ENCODE measurements around the gene RHOD.

RHOD gene

DNA sequence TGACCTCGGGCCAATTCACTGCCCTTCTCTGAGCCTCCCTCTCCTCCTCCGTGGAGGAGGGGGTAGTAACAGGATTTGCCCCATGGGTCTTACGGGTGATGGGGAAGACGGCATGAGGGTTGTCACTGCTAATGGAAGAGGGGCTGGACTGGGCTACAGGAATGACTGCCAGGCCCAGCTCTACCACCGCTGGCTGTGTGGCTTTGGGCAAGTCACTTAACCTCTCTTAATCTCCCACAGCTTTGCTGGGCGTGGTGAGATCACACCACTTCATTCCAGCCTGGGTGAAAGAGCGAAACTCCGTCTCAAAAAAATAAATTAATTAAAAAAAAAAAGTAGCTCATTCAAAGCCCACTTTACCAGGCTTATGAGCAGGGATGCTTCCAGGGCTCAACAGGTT, 30.9 kb upstream of the RHOD start:
- H3K4me3 ChIP-seq (ENCODE audit: low read length): no peak overlapping the region
- TF ChIP-seq ZNF274 (IDR thresholded peaks at IDR 0.05; ENCODE audit: low read depth, low read length): no peak

DNA sequence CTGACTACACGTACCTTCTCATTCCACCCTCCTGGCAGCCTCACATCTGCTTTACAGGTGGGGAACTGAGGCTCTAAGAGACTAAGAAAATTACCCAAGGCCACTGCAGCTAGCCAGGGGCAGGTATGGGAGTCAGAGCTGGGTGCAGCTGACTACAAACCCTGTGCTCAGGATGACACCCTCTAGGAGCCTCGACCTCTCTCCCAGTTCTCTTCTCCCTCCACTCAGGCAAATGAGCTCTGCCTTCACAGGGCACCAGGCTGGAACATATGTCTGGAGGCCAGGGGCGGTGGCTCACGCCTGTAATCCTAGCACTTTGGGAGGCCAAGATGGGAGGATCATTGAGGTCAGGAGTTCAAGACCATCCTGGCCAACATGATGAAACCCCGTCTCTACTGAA, 29.7 kb upstream of the RHOD start:
- no peak overlapping the region for H3K4me3 ChIP-seq (ENCODE audit: low read length)
- TF ChIP-seq ZNF274 (IDR thresholded peaks at IDR 0.05; ENCODE audit: low read depth, low read length): no peak

DNA sequence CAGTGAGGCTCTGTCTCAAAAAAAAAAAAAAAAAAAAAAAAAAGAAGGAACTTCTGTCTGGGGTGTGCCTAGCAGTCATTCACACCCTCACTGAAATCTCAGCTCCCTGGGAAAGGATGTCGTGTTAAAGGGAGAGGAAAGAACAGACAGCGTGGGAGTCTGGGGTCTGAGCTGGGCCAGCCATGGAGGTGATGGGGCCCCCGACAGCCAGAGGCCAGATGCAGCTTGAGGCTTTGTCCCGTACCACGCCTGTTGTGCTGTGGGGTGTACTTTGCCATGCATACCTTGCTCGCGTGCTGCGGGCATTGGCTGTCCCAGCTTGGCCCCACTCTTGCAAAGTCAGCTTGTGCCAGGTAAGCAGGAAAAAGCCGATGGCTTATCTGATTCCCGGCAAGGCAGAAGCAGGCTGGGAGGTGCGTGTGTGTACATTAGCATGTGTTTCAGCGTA, 29.1 kb upstream of the RHOD start:
- H3K4me3 ChIP-seq (ENCODE audit: low read length): no peak overlapping the region
- TF ChIP-seq ZNF274 (IDR thresholded peaks at IDR 0.05; ENCODE audit: low read depth, low read length): no peak

DNA sequence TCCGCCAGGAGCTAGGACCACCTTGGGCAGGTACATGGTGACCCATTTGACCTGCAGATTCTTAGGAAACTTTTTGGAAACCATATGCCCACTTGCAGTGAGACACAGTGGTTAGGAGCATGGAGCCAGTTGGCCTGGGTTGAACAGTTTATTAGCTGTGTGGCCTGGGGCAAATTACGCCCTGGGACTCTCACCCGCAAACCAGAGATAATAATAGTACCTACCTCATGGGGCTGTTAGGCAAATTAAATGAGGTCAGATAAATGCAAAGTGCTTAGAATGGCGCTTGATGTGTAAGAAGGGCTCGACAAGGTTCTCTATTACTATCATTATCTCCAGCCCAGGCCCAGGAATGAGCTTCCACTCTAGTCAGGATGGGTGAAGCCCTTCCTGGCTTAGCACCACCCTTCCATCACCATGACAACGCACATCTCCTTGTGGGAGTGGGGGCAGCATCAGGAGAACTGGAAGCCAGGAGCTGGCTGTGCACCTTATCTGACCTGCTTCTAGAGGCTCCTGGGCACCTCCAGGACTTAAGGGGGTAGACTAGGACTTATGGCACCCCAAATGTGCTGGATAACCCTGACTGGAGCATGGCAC, 28.6 kb upstream of the RHOD start:
- no peak for TF ChIP-seq ZNF274 (IDR thresholded peaks at IDR 0.05; ENCODE audit: low read depth, low read length)
- no peak overlapping the region for H3K4me3 ChIP-seq (ENCODE audit: low read length)

DNA sequence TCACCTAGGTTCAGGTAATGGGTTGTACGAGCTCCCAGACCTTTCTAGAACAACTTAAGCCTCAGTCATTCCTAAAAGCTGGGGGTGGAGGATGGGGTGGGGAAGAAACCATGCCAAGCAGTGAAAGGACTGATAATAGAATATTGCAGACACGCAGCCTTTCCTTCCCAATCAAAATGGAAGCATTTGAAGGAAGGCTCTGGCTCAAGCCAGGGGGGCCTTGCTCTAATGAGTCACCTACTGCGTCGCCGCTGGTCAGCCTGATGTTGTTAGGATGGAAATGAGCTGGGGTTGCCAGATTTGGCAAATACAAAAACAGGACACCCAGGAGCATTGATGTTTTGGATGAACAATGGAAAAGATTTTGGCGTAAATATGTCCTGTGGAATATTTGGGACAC, 27.5 kb upstream of the RHOD start:
- TF ChIP-seq ZNF274 (IDR thresholded peaks at IDR 0.05; ENCODE audit: low read depth, low read length): no peak
- H3K4me3 ChIP-seq (ENCODE audit: low read length): no peak overlapping the region

DNA sequence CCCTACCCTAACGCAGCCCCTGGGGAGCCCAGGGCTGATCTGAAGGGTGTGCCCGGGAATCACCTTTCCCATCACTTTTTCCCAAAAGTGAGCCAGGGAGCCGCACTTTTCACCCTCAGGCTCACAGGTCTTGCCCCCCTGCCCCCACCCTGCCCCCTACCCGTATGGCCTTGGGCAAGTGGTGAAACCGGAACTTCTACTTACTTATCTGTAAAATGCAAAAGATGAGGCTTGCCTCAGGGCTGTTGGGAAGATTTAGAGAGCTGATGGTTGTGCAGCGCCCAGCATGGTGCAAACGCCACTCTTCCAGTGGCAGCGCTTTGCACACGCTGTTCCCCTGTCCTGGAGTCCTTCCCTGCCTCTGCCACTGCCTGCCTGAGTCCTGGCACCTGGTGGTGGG, 25.7 kb upstream of the RHOD start:
- no peak for TF ChIP-seq ZNF274 (IDR thresholded peaks at IDR 0.05; ENCODE audit: low read depth, low read length)

DNA sequence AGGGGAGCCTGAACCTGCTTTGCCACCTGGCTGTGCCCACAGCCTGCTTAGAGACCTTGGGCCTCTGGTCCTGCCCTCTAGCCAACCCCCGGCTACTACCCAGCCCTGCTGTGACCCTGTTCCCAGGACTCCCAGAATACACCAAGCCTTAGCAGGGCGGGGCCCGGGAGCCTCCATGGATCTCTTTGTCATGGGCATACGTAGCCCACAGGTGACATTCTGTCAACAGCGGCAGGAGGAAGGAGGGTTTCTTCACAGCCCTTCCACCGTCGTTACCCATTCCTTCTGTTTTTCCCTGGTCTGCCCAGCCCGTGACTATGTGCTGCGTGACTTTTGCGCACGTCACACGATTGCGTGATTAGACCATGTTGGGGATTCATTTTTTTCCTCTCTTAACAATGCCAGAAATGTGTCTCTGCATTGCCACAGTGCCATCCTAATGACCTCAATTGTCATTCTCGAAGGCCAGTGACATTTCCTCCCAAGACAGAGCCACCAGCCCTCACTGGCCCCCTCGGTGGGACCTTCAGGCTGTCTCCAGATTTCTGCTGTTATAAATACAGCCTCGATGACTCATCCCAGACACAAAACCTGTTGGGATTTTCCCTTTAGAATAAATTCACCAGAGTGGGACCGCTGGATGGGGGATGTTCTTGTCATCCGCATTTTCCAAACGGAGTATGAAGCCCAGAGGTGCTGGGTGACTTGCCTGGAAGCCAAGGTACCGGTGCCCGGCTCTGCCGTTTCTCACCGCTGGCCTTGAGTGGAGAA, 24.7 kb upstream of the RHOD start:
- no peak overlapping the region for H3K4me3 ChIP-seq (ENCODE audit: low read length)
- TF ChIP-seq ZNF274 (IDR thresholded peaks at IDR 0.05; ENCODE audit: low read depth, low read length): no peak

More for the DNA sequence above, 25.7 kb upstream of the RHOD start:
- no peak overlapping the region for H3K4me3 ChIP-seq (ENCODE audit: low read length)

DNA sequence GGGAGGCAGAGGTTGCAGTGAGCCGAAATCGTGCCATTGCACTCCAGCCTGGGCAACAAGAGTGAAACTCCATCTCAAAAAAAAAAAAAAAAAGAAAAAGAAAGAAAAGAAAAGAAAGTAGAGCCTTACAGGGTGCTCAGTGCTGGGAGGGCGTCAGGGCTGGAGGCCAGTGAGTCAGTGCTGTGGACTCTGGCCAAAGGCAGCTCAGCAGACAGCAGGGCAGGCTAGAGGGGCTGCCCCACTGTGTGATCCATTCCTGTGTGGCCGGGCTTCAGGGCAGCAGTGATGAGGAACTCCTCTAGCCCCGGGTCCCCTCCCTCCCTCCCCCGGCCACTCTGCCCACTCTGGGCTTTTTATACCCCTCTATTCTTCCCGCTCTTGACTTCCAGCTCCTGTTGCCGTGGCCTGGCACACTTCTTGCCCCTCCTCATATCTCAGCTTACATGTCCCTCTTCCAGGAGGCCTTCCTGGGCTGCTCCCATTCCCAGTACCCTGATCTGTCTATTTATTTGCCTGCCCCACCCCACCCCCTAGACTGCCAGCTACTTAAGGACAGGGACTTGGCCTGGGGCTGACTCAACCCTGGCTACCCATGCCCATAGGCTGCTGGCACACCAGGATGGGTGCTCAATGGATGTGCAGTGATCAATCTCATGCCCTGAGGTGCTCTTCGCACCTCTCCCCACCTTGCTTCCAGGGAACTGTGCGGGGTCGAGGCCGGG, 23.7 kb upstream of the RHOD start:
- TF ChIP-seq ZNF274 (IDR thresholded peaks at IDR 0.05; ENCODE audit: low read depth, low read length): no peak
- no peak overlapping the region for H3K4me3 ChIP-seq (ENCODE audit: low read length)

DNA sequence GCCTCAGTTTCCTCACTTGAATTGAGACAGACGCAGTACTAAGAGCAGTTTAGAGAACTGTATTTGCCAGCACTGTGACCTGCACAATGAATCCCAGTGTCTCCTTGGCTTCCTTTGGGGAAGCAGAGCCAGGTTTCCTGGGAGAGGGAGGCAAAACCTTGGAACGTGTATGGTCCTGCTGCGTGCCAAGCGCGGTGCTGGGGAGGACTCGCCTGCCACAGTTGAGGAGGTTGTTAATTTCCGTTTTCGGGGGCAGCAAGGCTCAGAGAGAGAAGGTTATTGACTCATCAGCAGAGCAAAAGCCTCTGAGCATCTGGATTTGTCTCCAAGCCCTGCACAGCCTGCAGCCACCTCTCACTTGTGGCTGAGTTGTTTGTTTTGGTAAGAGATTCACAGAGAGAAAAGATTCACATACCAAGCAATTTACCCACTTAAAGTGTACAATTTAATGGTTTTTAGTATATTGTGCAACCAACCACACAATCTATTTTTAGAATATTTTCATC, 22.9 kb upstream of the RHOD start:
- H3K4me3 ChIP-seq (ENCODE audit: low read length): no peak overlapping the region

DNA sequence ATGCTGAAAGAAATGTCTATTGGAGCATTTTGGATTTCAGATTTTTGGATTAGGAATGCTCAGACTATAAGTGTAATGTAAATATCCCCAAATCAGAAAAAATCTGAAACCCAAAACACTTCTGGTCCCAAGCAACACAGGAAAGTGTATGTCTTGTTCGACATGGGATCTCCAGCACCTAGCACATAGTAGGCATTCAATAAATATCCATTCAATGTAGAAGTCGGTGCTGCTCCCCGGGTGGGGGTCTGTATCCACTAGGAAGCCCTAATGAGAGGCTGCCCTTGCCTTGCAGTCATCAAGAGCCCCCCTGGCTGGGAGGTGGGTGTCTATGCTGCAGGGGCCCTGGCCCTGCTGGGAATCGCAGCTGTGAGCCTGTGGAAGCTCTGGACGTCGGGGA, 22.3 kb upstream of the RHOD start:
- no peak overlapping the region for H3K4me3 ChIP-seq (ENCODE audit: low read length)
- no peak for TF ChIP-seq ZNF274 (IDR thresholded peaks at IDR 0.05; ENCODE audit: low read depth, low read length)

More for the DNA sequence above, 22.9 kb upstream of the RHOD start:
- no peak for TF ChIP-seq ZNF274 (IDR thresholded peaks at IDR 0.05; ENCODE audit: low read depth, low read length)

DNA sequence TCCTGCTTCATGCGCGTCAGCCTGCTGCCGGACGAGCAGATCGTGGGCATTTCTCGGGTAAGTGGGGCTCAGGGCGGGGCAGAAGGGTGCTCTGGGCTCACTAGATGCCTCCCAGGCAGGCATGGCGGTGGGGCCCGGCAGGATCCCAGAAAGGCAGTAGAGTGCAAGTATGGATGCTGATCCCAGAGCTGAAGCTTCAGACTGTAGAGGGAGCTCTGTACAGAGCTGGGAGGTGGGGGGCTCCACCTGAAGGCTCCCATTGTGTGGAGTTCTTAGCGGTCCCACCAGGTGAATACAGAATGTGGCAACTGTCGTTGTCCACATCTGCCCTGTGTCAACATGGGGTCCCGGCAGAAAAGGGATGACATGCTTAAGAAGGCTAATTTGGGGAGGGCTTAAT, 16.5 kb upstream of the RHOD start:
- no peak overlapping the region for H3K4me3 ChIP-seq (ENCODE audit: low read length)
- TF ChIP-seq ZNF274 (IDR thresholded peaks at IDR 0.05; ENCODE audit: low read depth, low read length): no peak

DNA sequence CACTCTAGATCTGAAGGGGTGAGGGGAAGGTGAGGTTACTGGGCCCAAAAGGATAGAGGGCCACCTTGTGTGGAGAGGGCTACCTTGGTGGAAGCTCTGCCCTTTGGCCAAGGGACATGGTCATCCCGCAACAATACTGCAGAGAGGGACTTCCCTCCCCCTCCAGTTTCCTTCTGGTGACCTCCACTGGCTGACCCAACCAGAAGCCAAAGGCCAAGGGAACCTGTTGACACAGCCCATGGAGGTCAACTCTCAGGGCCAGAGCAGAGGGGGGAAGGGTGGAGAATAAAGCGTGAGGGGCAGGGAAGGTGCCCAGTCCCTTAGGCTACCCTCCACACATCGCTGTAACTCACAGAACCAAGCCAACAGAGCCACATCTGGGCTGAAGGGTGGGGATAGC, 15.0 kb upstream of the RHOD start:
- TF ChIP-seq ZNF274 (IDR thresholded peaks at IDR 0.05; ENCODE audit: low read depth, low read length): no peak
- H3K4me3 ChIP-seq (ENCODE audit: low read length): no peak overlapping the region

DNA sequence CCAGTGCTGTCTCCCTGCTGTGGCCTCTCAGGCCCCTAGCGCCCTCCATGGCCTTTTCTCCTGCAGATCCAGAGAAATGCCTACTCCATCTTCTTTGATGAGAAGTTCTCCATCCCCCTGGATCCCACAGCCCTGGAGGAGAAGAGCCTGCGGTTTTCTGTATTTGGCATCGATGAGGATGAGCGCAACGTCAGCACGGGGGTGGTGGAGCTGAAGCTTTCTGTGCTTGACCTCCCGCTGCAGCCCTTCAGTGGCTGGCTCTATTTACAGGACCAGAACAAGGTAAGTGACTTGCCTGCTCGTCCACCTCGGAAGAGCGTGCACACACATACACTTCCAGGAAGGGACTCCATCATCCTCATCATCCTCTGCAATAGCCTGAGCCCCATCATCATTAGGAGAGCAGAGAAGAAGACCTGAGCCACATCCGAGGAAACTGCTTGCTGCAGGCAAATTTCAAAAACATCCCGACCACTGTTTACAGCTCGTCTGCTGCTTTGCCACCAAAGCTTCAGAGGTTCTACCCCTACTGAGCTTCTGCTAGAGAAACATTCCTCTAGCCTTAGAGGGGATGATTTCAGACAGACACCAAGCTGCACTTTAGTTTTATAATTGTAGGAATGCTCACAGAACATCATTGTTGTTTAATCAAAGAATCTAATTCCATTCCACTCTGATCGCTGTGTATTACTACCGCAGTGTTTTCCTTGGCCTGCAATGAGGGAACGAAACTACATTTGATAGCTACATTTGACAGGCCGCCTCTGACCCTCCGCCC, 12.9 kb upstream of the RHOD start:
- TF ChIP-seq ZNF274 (IDR thresholded peaks at IDR 0.05; ENCODE audit: low read depth, low read length): no peak

DNA sequence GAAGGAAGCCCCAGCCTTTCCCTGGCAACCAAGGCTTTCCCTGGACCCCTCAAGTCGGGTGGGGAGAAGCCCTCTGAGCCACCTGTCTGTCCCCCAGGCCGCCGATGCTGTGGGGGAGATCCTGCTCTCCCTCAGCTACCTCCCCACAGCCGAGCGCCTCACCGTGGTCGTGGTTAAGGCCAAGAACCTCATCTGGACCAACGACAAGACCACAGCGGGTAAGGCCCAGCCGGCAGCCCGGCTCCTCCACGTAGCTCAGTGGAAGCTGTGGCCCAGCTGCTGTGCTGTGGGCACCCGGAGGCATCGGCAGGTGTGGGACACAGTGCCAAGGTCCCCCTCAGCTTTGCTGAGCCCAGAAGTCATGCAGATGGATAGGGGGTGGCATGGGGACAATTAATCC, 12.2 kb upstream of the RHOD start:
- no peak for TF ChIP-seq ZNF274 (IDR thresholded peaks at IDR 0.05; ENCODE audit: low read depth, low read length)
- H3K4me3 ChIP-seq (ENCODE audit: low read length): no peak overlapping the region

More for the DNA sequence above, 12.9 kb upstream of the RHOD start:
- H3K4me3 ChIP-seq (ENCODE audit: low read length): no peak overlapping the region

Data from GM08714 (cell line).